NOMO-1 treated with dmso at 0.1 percent for 144 hours (cell line): ENCODE data around the gene ERBB2.
"Not testable (repeated sequence)": the region's sequence is repeated elsewhere in the genome, so short reads cannot be mapped to it uniquely, and the experiment has no call there.

Source experiments
- DNase-seq: peaks from one replicate; lab custom pipeline; 2025; ENCODE audit not compliant: unreplicated experiment; lab: John Stamatoyannopoulos, UW

ERBB2 gene

GRCh38 chr17:39702901-39703893, 3.3 kb downstream of the ERBB2 start:
- DNase-seq: no peak

- no peak for DNase-seq
Measured at GRCh38 chr17:39703913-39704312, 4.0 kb downstream of the ERBB2 start.

DNA sequence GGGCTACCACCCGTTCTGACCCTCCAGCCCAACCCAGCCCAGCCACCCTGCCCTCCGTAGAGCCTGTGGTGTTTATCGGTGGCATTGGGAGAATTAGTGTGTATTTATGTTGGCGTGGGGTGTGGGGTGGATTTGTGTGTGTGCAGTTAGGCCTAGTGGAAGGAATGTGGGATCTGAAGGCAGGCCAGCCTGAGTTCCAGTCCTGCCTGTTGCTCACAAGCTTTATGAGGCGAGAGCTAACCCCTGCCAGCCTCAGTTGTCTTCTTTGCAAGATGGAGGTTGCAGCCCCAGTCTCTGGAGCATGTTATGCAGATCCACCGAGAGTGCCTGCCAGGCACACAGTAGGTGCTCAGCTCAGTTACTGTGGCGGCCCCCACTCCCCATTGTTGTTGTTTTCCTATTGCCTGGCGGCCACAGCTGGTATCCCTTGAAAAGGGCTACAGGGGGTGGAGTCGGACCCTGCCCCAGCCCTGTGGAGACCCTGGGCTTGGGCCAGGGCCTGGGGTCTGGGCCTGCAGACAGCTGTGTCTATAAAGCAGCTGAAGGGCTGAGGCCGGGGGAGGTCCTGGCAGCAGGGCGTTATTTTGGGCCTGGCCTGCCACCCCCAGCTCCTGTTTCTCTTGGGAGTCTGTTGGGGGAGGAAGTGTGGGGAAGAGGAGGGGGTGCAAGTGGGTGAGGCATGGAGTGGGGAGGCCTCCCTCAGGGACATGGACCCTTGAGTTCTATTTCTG, 5.1 kb downstream of the ERBB2 start:
- DNase-seq: no peak

- no peak for DNase-seq
Measured at GRCh38 chr17:39705786-39706348, 6.0 kb downstream of the ERBB2 start.

DNA sequence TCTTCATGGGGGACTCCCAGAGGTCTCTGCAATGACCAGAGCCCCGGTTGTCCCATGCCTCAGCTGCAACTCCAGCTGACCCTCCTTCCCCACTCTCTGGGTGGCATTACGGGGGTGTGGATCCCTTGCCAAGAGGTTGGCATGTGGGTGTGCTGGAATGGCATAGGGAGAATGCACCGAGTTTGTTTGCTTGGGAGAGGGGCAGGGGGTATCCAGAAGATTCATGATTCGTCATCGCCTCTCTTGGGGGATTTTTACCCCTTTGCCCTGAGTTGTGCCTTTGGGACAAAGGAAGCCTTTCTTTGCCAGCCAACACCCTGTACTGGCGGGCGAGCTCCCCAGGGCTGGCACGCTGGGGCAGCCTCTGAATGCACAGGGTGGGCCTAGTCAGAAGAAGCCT, 6.5 kb downstream of the ERBB2 start:
- DNase-seq: no peak

DNA sequence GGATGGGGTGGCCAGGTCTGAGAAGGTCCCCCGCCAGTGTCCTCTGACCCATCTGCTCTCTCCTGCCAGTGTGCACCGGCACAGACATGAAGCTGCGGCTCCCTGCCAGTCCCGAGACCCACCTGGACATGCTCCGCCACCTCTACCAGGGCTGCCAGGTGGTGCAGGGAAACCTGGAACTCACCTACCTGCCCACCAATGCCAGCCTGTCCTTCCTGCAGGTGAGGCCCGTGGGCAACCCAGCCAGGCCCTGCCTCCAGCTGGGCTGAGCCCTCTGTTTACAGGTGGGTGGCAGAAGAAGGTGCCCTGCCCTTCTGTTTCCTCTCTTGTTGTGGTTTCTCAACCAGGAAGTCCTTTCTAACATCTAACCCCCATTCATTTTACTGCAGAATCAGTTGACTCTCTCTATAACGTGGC, 7.1 kb downstream of the ERBB2 start:
- no peak for DNase-seq

DNA sequence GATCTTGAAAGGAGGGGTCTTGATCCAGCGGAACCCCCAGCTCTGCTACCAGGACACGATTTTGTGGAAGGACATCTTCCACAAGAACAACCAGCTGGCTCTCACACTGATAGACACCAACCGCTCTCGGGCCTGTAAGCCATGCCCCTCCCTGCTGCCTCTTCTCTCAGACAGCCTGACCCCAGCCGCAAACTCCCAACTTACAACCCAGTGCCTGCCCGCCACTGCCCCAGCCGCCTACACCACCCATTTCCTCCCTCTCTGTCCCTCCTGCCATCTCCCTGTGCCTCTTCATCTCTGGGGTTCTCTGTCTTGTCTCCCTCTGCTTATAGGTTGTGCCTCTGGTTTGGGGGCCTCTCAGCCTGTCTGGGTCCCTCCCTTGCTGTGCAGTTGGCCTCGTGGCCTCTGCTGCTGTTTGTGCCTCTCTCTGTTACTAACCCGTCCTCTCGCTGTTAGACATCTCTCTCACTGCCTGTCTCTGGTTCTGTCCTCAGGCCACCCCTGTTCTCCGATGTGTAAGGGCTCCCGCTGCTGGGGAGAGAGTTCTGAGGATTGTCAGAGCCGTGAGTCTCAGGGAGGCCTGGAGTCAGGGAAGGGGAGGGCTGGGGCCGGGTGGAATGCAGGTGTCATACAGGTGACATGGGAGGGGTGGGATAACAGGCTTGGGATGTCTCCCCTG, 9.6 kb downstream of the ERBB2 start:
- DNase-seq: no peak

- no peak for DNase-seq
Measured at GRCh38 chr17:39709998-39710964, 10.4 kb downstream of the ERBB2 start.

GRCh38 chr17:39711071-39711470, 11.2 kb downstream of the ERBB2 start:
- DNase-seq: not testable (repeated sequence)

- DNase-seq: no peak
Measured at GRCh38 chr17:39711851-39712250, 12.0 kb downstream of the ERBB2 start.

GRCh38 chr17:39714234-39714633, 14.4 kb downstream of the ERBB2 start:
- DNase-seq: no peak

DNA sequence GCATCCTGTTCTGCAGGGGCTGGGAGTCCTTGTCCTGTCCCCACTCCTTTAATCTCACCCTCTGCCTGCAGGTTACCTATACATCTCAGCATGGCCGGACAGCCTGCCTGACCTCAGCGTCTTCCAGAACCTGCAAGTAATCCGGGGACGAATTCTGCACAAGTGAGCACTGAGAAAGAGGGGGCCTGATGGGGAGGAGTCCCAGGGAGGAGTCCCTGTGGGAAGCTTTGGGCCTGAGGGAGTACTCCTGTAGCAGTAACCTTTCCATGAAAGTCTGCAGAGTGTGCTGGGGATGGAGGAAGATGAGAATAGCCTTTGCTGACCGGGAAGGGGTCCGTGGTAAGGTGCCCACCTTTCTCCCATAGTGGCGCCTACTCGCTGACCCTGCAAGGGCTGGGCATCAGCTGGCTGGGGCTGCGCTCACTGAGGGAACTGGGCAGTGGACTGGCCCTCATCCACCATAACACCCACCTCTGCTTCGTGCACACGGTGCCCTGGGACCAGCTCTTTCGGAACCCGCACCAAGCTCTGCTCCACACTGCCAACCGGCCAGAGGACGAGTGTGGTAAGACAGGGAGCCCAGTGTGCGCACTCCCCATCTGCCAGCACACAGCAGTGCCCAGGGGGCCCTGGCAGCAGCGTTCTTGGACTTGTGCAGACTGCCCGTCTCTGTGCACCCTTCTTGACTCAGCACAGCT, 15.7 kb downstream of the ERBB2 start:
- no peak for DNase-seq

- no peak for DNase-seq
Measured at GRCh38 chr17:39716073-39716818, 16.4 kb downstream of the ERBB2 start.

DNA sequence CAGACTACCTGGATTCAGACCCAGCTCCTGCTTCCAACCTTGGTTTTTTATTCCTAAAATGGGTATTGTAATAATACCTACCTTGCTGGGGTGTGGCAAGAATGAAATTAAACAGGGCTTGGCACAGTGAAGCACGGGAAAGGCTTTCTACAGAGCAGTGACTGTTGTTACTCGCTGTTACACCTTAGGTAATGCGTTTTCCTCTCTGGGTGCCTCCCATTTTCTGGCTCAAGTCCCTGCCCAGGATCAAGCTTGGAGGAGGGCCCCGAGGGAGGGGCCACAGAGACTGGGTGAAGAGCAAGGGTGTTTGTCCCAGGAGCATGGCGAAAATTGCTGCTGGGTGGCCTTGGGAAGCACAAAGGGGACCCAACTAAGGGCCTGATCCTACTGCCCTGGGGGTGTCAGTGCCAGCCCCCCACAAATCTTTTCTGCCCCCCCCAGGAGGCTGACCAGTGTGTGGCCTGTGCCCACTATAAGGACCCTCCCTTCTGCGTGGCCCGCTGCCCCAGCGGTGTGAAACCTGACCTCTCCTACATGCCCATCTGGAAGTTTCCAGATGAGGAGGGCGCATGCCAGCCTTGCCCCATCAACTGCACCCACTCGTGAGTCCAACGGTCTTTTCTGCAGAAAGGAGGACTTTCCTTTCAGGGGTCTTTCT, 17.1 kb downstream of the ERBB2 start:
- DNase-seq: no peak

DNA sequence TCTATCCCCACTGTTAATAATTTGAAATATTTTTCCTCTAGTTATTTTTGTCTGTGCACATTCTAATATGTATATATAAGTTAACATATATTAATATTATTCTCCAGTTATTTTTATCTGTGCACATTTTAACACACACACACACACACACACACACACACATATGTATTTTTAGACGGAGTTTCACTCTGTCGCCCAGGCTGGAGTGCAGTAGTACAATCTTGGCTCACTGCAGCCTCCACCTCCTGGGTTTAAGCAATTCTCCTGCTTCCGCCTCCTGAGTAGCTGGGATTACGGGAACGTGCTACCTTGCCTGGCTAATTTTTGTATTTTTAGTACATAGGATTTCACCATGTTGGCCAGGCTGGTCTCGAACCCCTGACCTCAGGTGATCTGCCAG, 17.8 kb downstream of the ERBB2 start:
- no peak for DNase-seq

DNA sequence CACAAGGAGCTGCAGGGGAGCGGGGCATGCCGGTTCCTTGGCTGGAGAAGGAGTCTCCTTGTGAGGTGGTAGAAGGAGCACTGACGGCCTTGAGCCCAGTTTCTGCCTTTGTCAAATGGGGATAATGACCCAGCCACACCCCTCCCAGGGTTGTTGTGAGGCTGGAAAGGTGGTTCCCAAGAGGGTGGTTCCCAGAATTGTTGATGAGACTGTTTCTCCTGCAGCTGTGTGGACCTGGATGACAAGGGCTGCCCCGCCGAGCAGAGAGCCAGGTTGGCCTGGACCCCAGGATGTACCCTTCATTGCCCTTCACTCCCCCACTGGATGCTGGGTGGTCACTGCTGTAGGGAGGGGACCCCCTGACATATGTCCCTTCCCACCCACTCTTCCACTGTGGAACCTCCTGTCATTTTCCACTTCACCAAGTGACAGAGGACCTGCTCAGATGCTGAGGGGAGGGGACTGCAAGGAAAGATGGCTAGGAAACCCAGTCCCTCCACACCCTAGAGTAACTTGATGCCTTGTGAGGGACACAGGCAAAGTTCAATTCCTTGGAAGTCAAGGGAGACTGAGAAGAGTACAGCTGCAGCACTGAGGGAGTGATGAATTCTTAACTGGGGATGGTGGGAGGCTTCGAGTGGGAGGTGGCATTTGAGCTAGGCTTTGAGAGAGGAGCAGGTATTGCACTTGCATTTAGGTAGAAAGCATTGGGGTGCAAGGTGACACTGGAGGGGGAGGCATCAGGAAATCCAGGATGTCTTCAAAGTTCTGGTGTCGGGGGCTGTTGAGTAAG, 19.9 kb downstream of the ERBB2 start:
- DNase-seq: no peak

GRCh38 chr17:39722104-39722503, 22.2 kb downstream of the ERBB2 start:
- no peak for DNase-seq
